SK-N-SH (cell line): ENCODE data around the gene DNAH1. TPM values are rescaled to one million over a fixed set of nuclear protein-coding genes. Genes with fewer than 3 reads are reported as not detected.

Experiments
- CTCF ChIA-PET: fragments of 300-600, 350-600 bp; formaldehyde crosslinking; extraction: SDS; loops from one replicate; lab custom pipeline; 2021; lab: Yijun Ruan, JAX
- POLR2A ChIA-PET: fragments of 350-600 bp; sonication (Branson Sonifier 250); formaldehyde crosslinking; extraction: SDS; loops from one replicate; lab custom pipeline; 2020; ENCODE audit warnings: antibody characterized with exemption, inconsistent platforms; lab: Yijun Ruan, JAX
- DNase-seq: peaks from one replicate; pipeline ENCODE4 v3.0.0; 2012
- H2AFZ ChIP-seq: fragments of 200-600 bp; sonication (generic); 2 replicates; pipeline ENCODE4 v1.8.1; 2016; ENCODE audit warnings: antibody characterized with exemption, mild to moderate bottlenecking, low read depth
- H3F3A ChIP-seq: fragments of 200-600 bp; sonication (generic); replicated peaks from 2 replicates; pipeline ENCODE3; 2016; ENCODE audit warnings: antibody characterized with exemption, mild to moderate bottlenecking; ENCODE audit not compliant: insufficient read depth
- H3K27ac ChIP-seq, 2 experiments: fragments of 200-500 bp in 1 of 2; fragments of 200-600 bp in 1 of 2; sonication (Bioruptor generic) in 1 of 2; sonication (generic), shearing (Covaris generic) in 1 of 2; 2 replicates each; pipeline versions ENCODE4 v1.5.1 to v1.6.1; 2014 to 2016; ENCODE audit warnings: low read depth in 2 of 2, inconsistent platforms in 1 of 2, low read length in 1 of 2, mild to moderate bottlenecking in 1 of 2, mixed read lengths in 1 of 2
- H3K27me3 ChIP-seq: fragments of 200-600 bp; sonication (generic), shearing (Covaris generic); 2 replicates; pipeline ENCODE4 v1.6.1; 2016; ENCODE audit warnings: mixed run types; ENCODE audit not compliant: insufficient read depth
- H3K36me3 ChIP-seq, 2 experiments: fragments of 200-500 bp in 1 of 2; fragments of 200-600 bp in 1 of 2; sonication (Bioruptor generic) in 1 of 2; sonication (generic) in 1 of 2; replicated peaks in 1 of 2; 2 replicates each; pipeline versions ENCODE3 to v1.5.1; 2014 to 2016; ENCODE audit warnings: low read length in 1 of 2, mild to moderate bottlenecking in 1 of 2; ENCODE audit not compliant: insufficient read depth in 2 of 2, control insufficient read depth in 1 of 2
- H3K4me1 ChIP-seq, 2 experiments: fragments of 200-500 bp in 1 of 2; fragments of 200-600 bp in 1 of 2; sonication (Bioruptor generic) in 1 of 2; sonication (generic), shearing (Covaris generic) in 1 of 2; 2 replicates each; pipeline versions ENCODE4 v1.5.1 to v1.6.1; 2014 to 2016; ENCODE audit warnings: low read depth in 1 of 2, low read length in 1 of 2, mixed run types in 1 of 2; ENCODE audit not compliant: insufficient read depth in 2 of 2, control insufficient read depth in 1 of 2
- H3K4me2 ChIP-seq: fragments of 200-600 bp; sonication (generic), shearing (Covaris generic); 2 replicates; pipeline ENCODE4 v1.6.1; 2017; ENCODE audit warnings: mixed run types
- H3K4me3 ChIP-seq, 2 experiments: fragments of 200-500 bp in 1 of 2; fragments of 200-600 bp in 1 of 2; sonication (Bioruptor generic) in 1 of 2; sonication (generic), shearing (Covaris generic) in 1 of 2; 2 replicates each; pipeline versions ENCODE4 v1.5.1 to v1.8.1; 2014 to 2016; ENCODE audit warnings: low read depth in 2 of 2, inconsistent platforms in 1 of 2, low read length in 1 of 2, mild to moderate bottlenecking in 1 of 2, mixed read lengths in 1 of 2, moderate library complexity in 1 of 2
- H3K79me2 ChIP-seq: fragments of 200-600 bp; sonication (generic); 2 replicates; pipeline ENCODE4 v1.8.1; 2017; ENCODE audit warnings: mild to moderate bottlenecking; ENCODE audit not compliant: insufficient read depth
- H3K9ac ChIP-seq: fragments of 200-600 bp; sonication (generic); 2 replicates; pipeline ENCODE4 v1.6.1; 2017; ENCODE audit warnings: mixed run types
- H3K9me2 ChIP-seq: fragments of 200-600 bp; sonication (generic); 2 replicates; pipeline ENCODE4 v1.6.1; 2017; ENCODE audit warnings: mixed run types
- H3K9me3 ChIP-seq: fragments of 200-600 bp; sonication (generic); 2 replicates; pipeline ENCODE4 v1.6.1; 2017; ENCODE audit warnings: mixed run types, mild to moderate bottlenecking, moderate library complexity
- H4K20me1 ChIP-seq: fragments of 200-600 bp; sonication (generic); 2 replicates; pipeline ENCODE4 v1.6.1; 2017; ENCODE audit warnings: mild to moderate bottlenecking, mixed run types; ENCODE audit not compliant: insufficient read depth
- CHD2 ChIP-seq: fragments of 150-350 bp; IDR thresholded peaks from 2 replicates; pipeline ENCODE4 v1.6.1; 2018; ENCODE audit warnings: low read length; ENCODE audit not compliant: partially characterized antibody
- ELF1 ChIP-seq: IDR thresholded peaks from 2 replicates; pipeline ENCODE4 v1.4.0; 2012
- FOSL2 ChIP-seq: IDR thresholded peaks from 2 replicates; pipeline ENCODE4 v1.4.0; 2012; ENCODE audit warnings: low read depth, mild to moderate bottlenecking, moderate library complexity, borderline replicate concordance
- FOXJ3 ChIP-seq: sonication (generic); formaldehyde crosslinking; IDR thresholded peaks from 2 replicates; pipeline ENCODE4 v1.5.1; 2020; ENCODE audit warnings: mild to moderate bottlenecking, missing genetic modification reagents
- FOXM1 ChIP-seq: IDR thresholded peaks from 2 replicates; pipeline ENCODE4 v1.4.0; 2012; ENCODE audit warnings: low read depth, mild to moderate bottlenecking
- GABPA ChIP-seq: IDR thresholded peaks from 2 replicates; pipeline ENCODE4 v1.4.0; 2012; ENCODE audit warnings: low read depth, mild to moderate bottlenecking
- GATA2 ChIP-seq: sonication (generic); formaldehyde crosslinking; IDR thresholded peaks from 2 replicates; pipeline ENCODE4 v1.5.0; 2020; ENCODE audit warnings: mild to moderate bottlenecking, missing genetic modification reagents
- NFIC ChIP-seq: IDR thresholded peaks from 2 replicates; pipeline ENCODE4 v1.4.0; 2012; ENCODE audit warnings: borderline replicate concordance
- RAD21 ChIP-seq: IDR thresholded peaks from 2 replicates; pipeline ENCODE4 v1.6.1; 2012; ENCODE audit warnings: mild to moderate bottlenecking, low read length
- RFX5 ChIP-seq: IDR thresholded peaks from 2 replicates; pipeline ENCODE4 v1.6.1; 2012; ENCODE audit warnings: mild to moderate bottlenecking, improper control_type of control experiment, low read length
- SIN3A ChIP-seq: IDR thresholded peaks from 2 replicates; pipeline ENCODE4 v1.6.1; 2012; ENCODE audit warnings: low read depth, mild to moderate bottlenecking, low read length, moderate library complexity, borderline replicate concordance
- TCF12 ChIP-seq: IDR thresholded peaks from 2 replicates; pipeline ENCODE4 v1.4.0; 2012
- TEAD4 ChIP-seq: IDR thresholded peaks from 2 replicates; pipeline ENCODE4 v1.4.0; 2012; ENCODE audit warnings: mild to moderate bottlenecking, borderline replicate concordance; ENCODE audit not compliant: insufficient read depth
- YY1 ChIP-seq: IDR thresholded peaks from 2 replicates; pipeline ENCODE4 v1.4.0; 2012; ENCODE audit warnings: low read depth, mild to moderate bottlenecking
- WGBS: methylation state at CpG from one replicate; pipeline ENCODE4 v1.1.6; 2017; ENCODE audit warnings: low lambda C conversion rate; 5-methylcytosine and 5-hydroxymethylcytosine counted together
- polyA plus RNA-seq, 3 experiments: library from polyadenylated mRNA; depleted of rRNA; stranded (reverse); fragments of >200 nt; gene quantifications; 2 replicates each; pipeline ENCODE4 v1.2.3, GENCODE V29; 2012
- TF ChIP-seq, protein P1 (sequence below): IDR thresholded peaks from 2 replicates; pipeline ENCODE4; 2012
- TF ChIP-seq, protein P2 (sequence below): IDR thresholded peaks from 2 replicates; pipeline ENCODE4 v1.4.0; 2012; ENCODE audit warnings: low read depth, borderline replicate concordance
- TF ChIP-seq, protein P3 (sequence below): IDR thresholded peaks from 2 replicates; pipeline ENCODE4 v1.4.0; 2012; ENCODE audit warnings: low read depth
- TF ChIP-seq, protein P4 (sequence below): fragments of 150-350 bp; IDR thresholded peaks from 2 replicates; pipeline ENCODE4 v1.6.1; 2016; ENCODE audit warnings: mild to moderate bottlenecking, low read depth, low read length

Gene DNAH1
- polyA plus RNA-seq, 1 of the 3 experiments (the other 2 are of a cell fraction): 5.1 TPM

DNA sequence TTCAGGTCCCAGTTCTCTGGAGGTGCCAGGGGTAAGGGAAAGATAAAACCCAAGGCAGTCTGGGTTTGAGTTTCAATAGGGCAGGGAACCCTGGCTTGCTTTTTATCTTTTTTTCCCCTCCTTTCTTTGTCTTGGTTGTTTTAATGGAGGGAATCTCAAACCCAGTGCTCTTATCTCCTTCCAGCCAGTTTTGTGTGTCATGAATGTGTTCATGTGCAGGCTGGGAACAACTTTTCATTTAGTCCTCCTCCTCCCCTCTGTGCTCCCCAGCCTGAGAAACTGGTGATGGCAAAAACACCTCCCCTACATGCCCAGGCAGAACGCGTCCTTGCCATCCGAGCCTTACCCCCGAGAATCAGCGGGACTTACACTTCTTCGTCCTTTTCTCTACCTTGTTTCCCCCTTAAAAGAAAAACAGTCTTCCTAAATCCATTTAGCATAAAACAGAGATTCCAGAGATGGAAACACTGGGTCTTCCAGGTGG lies 117.9 kb downstream of the DNAH1 start:
- peaks cover 0 to 7% of the 10 kb centered on the region in 2 experiments; a peak in 1 of 4 replicates for H3K4me1 ChIP-seq
- no peaks in the 10 kb centered on the region for H3K27me3 ChIP-seq
- POLR2A ChIA-PET: no interaction called here
- no peaks in the 10 kb centered on the region for H4K20me1 ChIP-seq
- H2AFZ ChIP-seq: no peak overlapping the region
- CTCF ChIA-PET: interaction anchor here (3.2 to 28.4 kb wide), 3 partner anchors 14 to 21 kb away, joined by 11 to 578 read pairs (median 16); partner anchors contain the start of genes NISCH, SEMA3G and TNNC1
- TF ChIP-seq CHD2 (no peak), FOSL2 (no peak), NFIC (no peak), SIN3A (no peak), TEAD4 (no peak), FOXM1 (no peak), YY1 (no peak), TCF12 (no peak), GATA2 (no peak), RFX5 (no peak), ELF1 (no peak), FOXJ3 (CRISPR knock-in tag) (no peak), RAD21 (no peak), GABPA (no peak)
- TF ChIP-seq, protein P1, sequence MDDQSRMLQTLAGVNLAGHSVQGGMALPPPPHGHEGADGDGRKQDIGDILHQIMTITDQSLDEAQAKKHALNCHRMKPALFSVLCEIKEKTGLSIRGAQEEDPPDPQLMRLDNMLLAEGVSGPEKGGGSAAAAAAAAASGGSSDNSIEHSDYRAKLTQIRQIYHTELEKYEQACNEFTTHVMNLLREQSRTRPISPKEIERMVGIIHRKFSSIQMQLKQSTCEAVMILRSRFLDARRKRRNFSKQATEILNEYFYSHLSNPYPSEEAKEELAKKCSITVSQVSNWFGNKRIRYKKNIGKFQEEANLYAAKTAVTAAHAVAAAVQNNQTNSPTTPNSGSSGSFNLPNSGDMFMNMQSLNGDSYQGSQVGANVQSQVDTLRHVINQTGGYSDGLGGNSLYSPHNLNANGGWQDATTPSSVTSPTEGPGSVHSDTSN: no peak
- TF ChIP-seq, protein P2, sequence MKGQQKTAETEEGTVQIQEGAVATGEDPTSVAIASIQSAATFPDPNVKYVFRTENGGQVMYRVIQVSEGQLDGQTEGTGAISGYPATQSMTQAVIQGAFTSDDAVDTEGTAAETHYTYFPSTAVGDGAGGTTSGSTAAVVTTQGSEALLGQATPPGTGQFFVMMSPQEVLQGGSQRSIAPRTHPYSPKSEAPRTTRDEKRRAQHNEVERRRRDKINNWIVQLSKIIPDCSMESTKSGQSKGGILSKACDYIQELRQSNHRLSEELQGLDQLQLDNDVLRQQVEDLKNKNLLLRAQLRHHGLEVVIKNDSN: no peak
- TF ChIP-seq, protein P3, sequence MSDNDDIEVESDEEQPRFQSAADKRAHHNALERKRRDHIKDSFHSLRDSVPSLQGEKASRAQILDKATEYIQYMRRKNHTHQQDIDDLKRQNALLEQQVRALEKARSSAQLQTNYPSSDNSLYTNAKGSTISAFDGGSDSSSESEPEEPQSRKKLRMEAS: no peak
- TF ChIP-seq, protein P4, sequence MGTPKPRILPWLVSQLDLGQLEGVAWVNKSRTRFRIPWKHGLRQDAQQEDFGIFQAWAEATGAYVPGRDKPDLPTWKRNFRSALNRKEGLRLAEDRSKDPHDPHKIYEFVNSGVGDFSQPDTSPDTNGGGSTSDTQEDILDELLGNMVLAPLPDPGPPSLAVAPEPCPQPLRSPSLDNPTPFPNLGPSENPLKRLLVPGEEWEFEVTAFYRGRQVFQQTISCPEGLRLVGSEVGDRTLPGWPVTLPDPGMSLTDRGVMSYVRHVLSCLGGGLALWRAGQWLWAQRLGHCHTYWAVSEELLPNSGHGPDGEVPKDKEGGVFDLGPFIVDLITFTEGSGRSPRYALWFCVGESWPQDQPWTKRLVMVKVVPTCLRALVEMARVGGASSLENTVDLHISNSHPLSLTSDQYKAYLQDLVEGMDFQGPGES: no peak
- H3K36me3 ChIP-seq: no peaks in the 10 kb centered on the region
- no peak overlapping the region for H3K9ac ChIP-seq
- no peaks in the 10 kb centered on the region for H3K9me2 ChIP-seq
- H3K4me3 ChIP-seq: no peak overlapping the region
- no peaks in the 10 kb centered on the region for H3K9me3 ChIP-seq
- no peak overlapping the region for H3K27ac ChIP-seq
- H3K4me2 ChIP-seq: no peak overlapping the region
- no peaks in the 10 kb centered on the region for H3K79me2 ChIP-seq
- 87% methylated on average over 6 of the region's 6 CpGs for WGBS
- DNase-seq: no peak
- no peaks in the 10 kb centered on the region for H3F3A ChIP-seq
